Transverse colon (tissue), 4 donors: ENCODE data around the gene SLC2A9. TPM values are rescaled to one million over a fixed set of nuclear protein-coding genes. Genes with fewer than 3 reads are reported as not detected.
A peak's percentile ranks its signal among the peaks of the same experiment; 100 is the strongest.

Experiments used
- DNase-seq: peaks from one replicate; pipeline ENCODE4 v3.0.0-alpha.2; 2019
- H3K27ac ChIP-seq, 4 donors: fragments of 200-600 bp; sonication (generic); 2 replicates each; pipeline ENCODE4 v1.5.1; 2016 to 2018; ENCODE audit warnings: inconsistent platforms in 4 of 4
- H3K27me3 ChIP-seq: fragments of 200-600 bp; sonication (generic); 2 replicates; pipeline ENCODE4 v1.5.1; 2017; ENCODE audit warnings: inconsistent platforms
- H3K36me3 ChIP-seq, 4 donors: fragments of 200-600 bp; sonication (generic); 2 replicates each; pipeline ENCODE4 v1.5.1; 2017 to 2019; ENCODE audit warnings: inconsistent platforms in 4 of 4
- H3K4me1 ChIP-seq, 4 donors: fragments of 200-600 bp; sonication (generic); 2 replicates each; pipeline ENCODE4 v1.5.1; 2017 to 2020; ENCODE audit warnings: inconsistent platforms in 4 of 4
- H3K4me3 ChIP-seq, 4 donors: fragments of 200-600 bp; sonication (generic); 1 replicate in 1 of 4; 2 replicates in 3 of 4; pipeline versions ENCODE4 v1.5.1 to v1.6.1; 2017 to 2019; ENCODE audit warnings: inconsistent platforms in 4 of 4
- H3K9me3 ChIP-seq, 2 donors: fragments of 200-600 bp; sonication (generic); 2 replicates each; pipeline ENCODE4 v1.5.1; 2017 to 2019; ENCODE audit warnings: inconsistent platforms in 2 of 2
- CTCF ChIP-seq, 5 experiments: fragments of 200-600 bp in 3 of 5; fragments of 450-650 bp in 2 of 5; sonication (generic) in 3 of 5; IDR thresholded peaks; 1 replicate in 2 of 5; 2 replicates in 3 of 5; pipeline ENCODE4 v1.5.1; 2016 to 2017; ENCODE audit warnings: antibody characterized with exemption in 5 of 5, inconsistent platforms in 3 of 5, mild to moderate bottlenecking in 2 of 5, moderate library complexity in 1 of 5
- EP300 ChIP-seq: sonication (generic); formaldehyde crosslinking; IDR thresholded peaks from one replicate; pipeline ENCODE4 v1.6.1; 2017; ENCODE audit warnings: antibody characterized with exemption, low read depth
- POLR2A ChIP-seq: fragments of 450-650 bp; IDR thresholded peaks from one replicate; pipeline ENCODE4 v1.6.1; 2016; ENCODE audit warnings: antibody characterized with exemption, mild to moderate bottlenecking, moderate library complexity
- POLR2AphosphoS5 ChIP-seq, 3 donors: sonication (generic); formaldehyde crosslinking; IDR thresholded peaks; one replicate each; pipeline ENCODE4 v1.6.1; 2016; ENCODE audit warnings: antibody characterized with exemption in 3 of 3
- WGBS, 2 donors: methylation state at CpG; one replicate each; pipeline ENCODE4 v1.1.5; 2018; ENCODE audit warnings: low coverage in 1 of 2; 5-methylcytosine and 5-hydroxymethylcytosine counted together
- in situ Hi-C, 4 donors: fragments of 200-750 bp; cut with MboI; loops; one replicate each; pipeline versions ENCODE4 v1.15.0 to v1.15.1; 2017; ENCODE audit warnings: low sequenced_read_pairs in 3 of 4, low pct_ligation_motif_present in 1 of 4, low pct_unique_long_range_greater_than_20kb in 1 of 4
- intact Hi-C: fragments of 100-400 bp; cut with DNase I; formaldehyde crosslinking; loops from one replicate; pipeline ENCODE4 v1.15.1; 2023; ENCODE audit warnings: low total_unique reads
- total RNA-seq, 4 donors: library from RNA; depleted of rRNA; stranded (reverse); fragments of >200 nt; gene quantifications; one replicate each; pipeline ENCODE4 v1.1.0, GENCODE V29; 2016

The SLC2A9 gene
- total RNA-seq, 4 donors from 2014 or later: 2.2 to 4.0 (median 3.4) TPM; not detected in 1

- H3K4me1 ChIP-seq: peaks cover 5 to 16% (median 7%) of the 10 kb centered on the region in 4 donors
- H3K36me3 ChIP-seq: no peaks in the 10 kb centered on the region
- WGBS, 2 donors: 79% methylated on average over 10 of the region's 10 CpGs; no CpG with 5 or more reads in 1 of the 2 donors
- in situ Hi-C loops: loop anchor here in 1 of 4 donors (25.0 kb wide), 1 partner anchor 353 kb away; no protein-coding TSS in a partner anchor
- H3K4me3 ChIP-seq: no peak overlapping the region
- TF ChIP-seq POLR2AphosphoS5 (IDR thresholded peaks at IDR 0.05): no peak
- no peak for TF ChIP-seq CTCF (IDR thresholded peaks at IDR 0.05)
- no peak for TF ChIP-seq POLR2A
- no peak for TF ChIP-seq EP300
- peak overlapping the region; percentile 22 to 72 (median 66) for H3K27ac ChIP-seq
- no peak for DNase-seq
- no peaks in the 10 kb centered on the region for H3K9me3 ChIP-seq
- intact Hi-C loops: no loop called here
- H3K27me3 ChIP-seq: no peaks in the 10 kb centered on the region
Measured at GRCh38 chr4:10034136-10034535, 12.8 kb upstream of the SLC2A9 start.

GRCh38 chr4:10033191-10033881 is 12.0 kb upstream of the SLC2A9 start:
- intact Hi-C loops: no loop called here
- in situ Hi-C loops: loop anchor here in 1 of 4 donors (25.0 kb wide), 1 partner anchor 354 kb away; no protein-coding TSS in a partner anchor
- no peaks in the 10 kb centered on the region for H3K9me3 ChIP-seq
- no peaks in the 10 kb centered on the region for H3K36me3 ChIP-seq
- H3K27ac ChIP-seq: peak overlapping the region; percentile 56 to 72 (median 66)
- H3K4me3 ChIP-seq: no peak overlapping the region
- no peak for DNase-seq
- TF ChIP-seq POLR2A (no peak), EP300 (no peak), CTCF (IDR thresholded peaks at IDR 0.05) (no peak), POLR2AphosphoS5 (IDR thresholded peaks at IDR 0.05) (peak; percentile 9 to 51 (median 14))
- H3K27me3 ChIP-seq: no peaks in the 10 kb centered on the region
- H3K4me1 ChIP-seq: peaks cover 5 to 21% (median 7%) of the 10 kb centered on the region in 4 donors
- 58 to 66% methylated on average over 12 to 18 of the region's 18 CpGs for WGBS, 2 donors

GRCh38 chr4:10032625-10033024 is 11.3 kb upstream of the SLC2A9 start:
- no peaks in the 10 kb centered on the region for H3K9me3 ChIP-seq
- H3K27ac ChIP-seq: peak overlapping the region; percentile 56 to 72 (median 66)
- H3K36me3 ChIP-seq: no peaks in the 10 kb centered on the region
- 18 to 46% methylated on average over 4 to 6 of the region's 6 CpGs for WGBS, 2 donors
- DNase-seq: no peak
- intact Hi-C loops (no loop called here), in situ Hi-C loops (loop anchor here in 1 of 4 donors (25.0 kb wide), 1 partner anchor 355 kb away; no protein-coding TSS in a partner anchor)
- H3K27me3 ChIP-seq: no peaks in the 10 kb centered on the region
- H3K4me3 ChIP-seq: no peak overlapping the region
- peaks cover 5 to 21% (median 7%) of the 10 kb centered on the region in 4 donors for H3K4me1 ChIP-seq
- TF ChIP-seq CTCF (IDR thresholded peaks at IDR 0.05) (no peak), POLR2AphosphoS5 (IDR thresholded peaks at IDR 0.05) (no peak), POLR2A (no peak), EP300 (no peak)

GRCh38 chr4:10031668-10032590 is 10.6 kb upstream of the SLC2A9 start:
- no peak overlapping the region for H3K4me3 ChIP-seq
- H3K9me3 ChIP-seq: no peaks in the 10 kb centered on the region
- no peaks in the 10 kb centered on the region for H3K27me3 ChIP-seq
- H3K4me1 ChIP-seq: peaks cover 5 to 21% (median 7%) of the 10 kb centered on the region in 4 donors
- intact Hi-C loops: no loop called here
- no peak for DNase-seq
- no peaks in the 10 kb centered on the region for H3K36me3 ChIP-seq
- in situ Hi-C loops: loop anchor here in 1 of 4 donors (25.0 kb wide), 1 partner anchor 355 kb away; no protein-coding TSS in a partner anchor
- WGBS, 2 donors: 77 to 100% methylated on average over 1 to 10 of the region's 10 CpGs
- TF ChIP-seq POLR2AphosphoS5 (IDR thresholded peaks at IDR 0.05) (no peak), CTCF (IDR thresholded peaks at IDR 0.05) (no peak), POLR2A (no peak), EP300 (no peak)
- H3K27ac ChIP-seq: peak overlapping the region; percentile 56 to 72 (median 66)
